ENCODE data around the gene PIP4K2A. TPM values are rescaled to one million over a fixed set of nuclear protein-coding genes. Genes with fewer than 3 reads are reported as not detected.

PIP4K2A gene
- total and polyA plus RNA-seq, 2 experiments from 2014 or later: 39.9 to 40.1 TPM

GRCh38 chr10:22603581-22603980, 110.8 kb downstream of the PIP4K2A start (continued):
- no peak for TF ChIP-seq EZH2 (IDR thresholded peaks at IDR 0.05; ENCODE audit: low read depth, unreplicated experiment)
- TF ChIP-seq EZH2phosphoT487 (IDR thresholded peaks at IDR 0.05; ENCODE audit: unreplicated experiment): no peak
- no peak for TF ChIP-seq POLR2AphosphoS5 (IDR thresholded peaks at IDR 0.05; ENCODE audit: low read depth)
- TF ChIP-seq CTCF (conservative IDR thresholded peaks at IDR 0.05; ENCODE audit: low read depth in 2 of 2): no peak
- no peak for TF ChIP-seq STAT1 (IDR thresholded peaks at IDR 0.05; ENCODE audit: unreplicated experiment)

GRCh38 chr10:22601618-22602017, 112.8 kb downstream of the PIP4K2A start:
- DNase-seq (ENCODE audit: low spot score) (no peak), ATAC-seq (no peak)
- H4K20me1 ChIP-seq (replicated peaks; ENCODE audit: insufficient read depth): no peaks in the 10 kb centered on the region; the same call in none of the 2 replicates
- H3K27ac ChIP-seq (ENCODE audit: low read depth): no peak overlapping the region
- no peaks in the 10 kb centered on the region for H3F3A ChIP-seq (replicated peaks; ENCODE audit: low read depth)
- H3K4me3 ChIP-seq: no peak overlapping the region
- H3K36me3 ChIP-seq (ENCODE audit: insufficient read depth): no peaks in the 10 kb centered on the region
- Mint-ChIP-seq H3K36me3 (ENCODE audit: low read depth) (no peaks in the 10 kb centered on the region; the same call in 2 of the 3 replicates), H3K4me3 (no peak overlapping the region), H3K9me3 (no peaks in the 10 kb centered on the region), H3K27ac (no peak overlapping the region), H3K27me3 (ENCODE audit: insufficient read depth, low read depth, poor library complexity) (peaks cover 1% of the 10 kb centered on the region), H3K4me1 (peaks cover 30% of the 10 kb centered on the region)
- no peaks in the 10 kb centered on the region for H3K27me3 ChIP-seq (ENCODE audit: insufficient read depth)
- no peaks in the 10 kb centered on the region for H3K9me2 ChIP-seq (ENCODE audit: insufficient read depth)
- TF ChIP-seq CTCF (conservative IDR thresholded peaks at IDR 0.05; ENCODE audit: low read depth in 2 of 2) (no peak), EZH2phosphoT487 (IDR thresholded peaks at IDR 0.05; ENCODE audit: unreplicated experiment) (no peak), REST (IDR thresholded peaks at IDR 0.05; ENCODE audit: unreplicated experiment) (no peak), JUNB (IDR thresholded peaks at IDR 0.05; ENCODE audit: unreplicated experiment) (no peak)
- peaks cover 13% of the 10 kb centered on the region for H3K79me2 ChIP-seq (replicated peaks; ENCODE audit: insufficient read depth)
- no peak overlapping the region for H2AFZ ChIP-seq
- H3K4me2 ChIP-seq: no peak overlapping the region
- H3K4me1 ChIP-seq (ENCODE audit: insufficient read depth): peaks cover 14% of the 10 kb centered on the region; the same call in 1 of the 2 replicates
